Spleen (tissue), 3 donors: ENCODE measurements around the gene PALD1.

Experiments
- POLR2A ChIP-seq, 3 donors: fragments of 450-650 bp; IDR thresholded peaks; one replicate each; pipeline ENCODE4 v1.5.1; 2017; ENCODE audit warnings: antibody characterized with exemption in 3 of 3, mild to moderate bottlenecking in 1 of 3
- POLR2AphosphoS5 ChIP-seq, 3 donors: sonication (generic); formaldehyde crosslinking; IDR thresholded peaks; one replicate each; pipeline ENCODE4 v1.5.1; 2017; ENCODE audit warnings: antibody characterized with exemption in 3 of 3

DNA sequence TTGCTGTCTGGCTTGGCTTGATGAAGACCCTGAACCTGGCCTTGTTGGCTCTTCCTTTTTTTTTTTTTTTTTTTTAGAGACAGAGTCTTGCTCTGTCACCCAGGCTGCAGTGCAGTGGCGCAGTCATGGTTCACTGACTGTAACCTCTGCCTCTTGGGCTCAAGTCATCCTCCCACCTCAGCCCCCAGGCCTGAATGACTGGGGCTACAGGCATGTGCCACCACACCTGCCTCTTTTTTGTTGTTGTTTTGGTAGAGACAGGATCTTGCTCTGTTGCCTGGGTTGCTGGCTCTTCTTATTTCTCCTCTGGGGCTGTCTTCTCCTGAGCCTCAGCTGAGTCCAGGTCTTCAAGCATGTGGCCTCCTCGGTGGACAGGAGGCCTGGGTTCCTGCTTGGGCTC lies 79.3 kb downstream of the PALD1 start:
- TF ChIP-seq POLR2AphosphoS5 (IDR thresholded peaks at IDR 0.05) (no peak), POLR2A (IDR thresholded peaks at IDR 0.05) (no peak)
